GM12874 (cell line): ENCODE measurements around the gene GFPT1.

Experiments
- CTCF ChIP-seq: IDR thresholded peaks from 2 replicates; pipeline ENCODE4 v1.5.1; 2011; ENCODE audit warnings: low read depth, mild to moderate bottlenecking, control low read depth, low read length, moderate library complexity; ENCODE audit not compliant: insufficient read depth

Gene GFPT1

GRCh38 chr2:69310111-69311023, 76.7 kb downstream of the GFPT1 start:
- TF ChIP-seq CTCF, result no peak

DNA sequence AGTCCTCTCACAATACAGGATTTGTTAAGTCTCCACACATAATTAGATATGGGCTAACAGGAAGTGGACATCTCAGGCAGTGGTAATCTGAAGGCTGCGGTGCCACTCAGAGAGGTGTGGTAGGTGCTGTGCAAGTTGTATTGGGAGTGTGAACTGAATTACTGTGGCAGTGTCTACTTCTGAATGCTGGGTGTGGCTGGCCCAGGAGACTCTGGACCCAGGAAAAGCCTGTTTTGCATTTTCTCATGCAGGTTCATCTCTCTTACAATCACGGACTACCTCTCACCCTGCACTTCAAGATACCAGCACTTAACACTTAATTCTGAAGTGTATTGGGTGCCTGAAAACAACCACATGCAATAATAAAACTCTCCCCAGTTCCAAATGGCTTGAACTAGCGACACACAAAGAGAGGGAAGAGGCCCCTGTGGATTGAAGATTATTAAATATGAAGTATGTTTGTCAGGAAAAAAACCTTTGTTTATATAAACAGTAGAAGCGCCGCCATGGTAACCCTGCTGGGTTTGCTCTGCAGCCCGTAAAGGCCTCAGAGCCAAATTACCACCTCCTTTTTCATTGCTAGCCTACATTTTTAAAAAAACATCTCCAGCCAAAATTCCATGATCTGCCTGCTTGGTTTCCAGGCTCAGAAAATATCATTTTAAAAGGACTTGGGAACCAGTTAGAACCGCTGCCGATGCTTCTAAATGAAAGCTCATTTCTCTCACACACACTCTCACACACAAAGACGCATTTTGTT, 77.5 kb downstream of the GFPT1 start:
- TF ChIP-seq CTCF, result no peak

DNA sequence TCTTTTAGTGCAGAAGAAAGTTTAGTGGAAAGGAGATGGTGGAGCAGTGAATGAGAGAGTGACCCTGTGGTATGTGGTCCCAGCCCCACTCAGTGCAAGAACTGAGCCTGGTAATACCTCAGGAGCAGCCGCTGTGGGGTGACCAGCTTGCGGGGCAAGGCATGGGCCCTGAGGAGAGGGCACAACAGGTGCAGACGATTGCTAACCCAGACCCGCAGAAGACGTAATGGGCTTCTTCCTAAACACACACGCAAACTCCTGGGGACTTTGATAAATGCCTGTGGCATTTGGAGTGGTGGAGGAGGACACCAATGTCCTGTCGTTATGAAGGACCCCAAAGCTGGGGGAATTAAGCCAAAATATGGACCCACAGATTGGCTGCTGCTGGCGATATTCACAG, 78.7 kb downstream of the GFPT1 start:
- no peak for TF ChIP-seq CTCF

GRCh38 chr2:69307579-69308064, 79.4 kb downstream of the GFPT1 start:
- no peak for TF ChIP-seq CTCF

DNA sequence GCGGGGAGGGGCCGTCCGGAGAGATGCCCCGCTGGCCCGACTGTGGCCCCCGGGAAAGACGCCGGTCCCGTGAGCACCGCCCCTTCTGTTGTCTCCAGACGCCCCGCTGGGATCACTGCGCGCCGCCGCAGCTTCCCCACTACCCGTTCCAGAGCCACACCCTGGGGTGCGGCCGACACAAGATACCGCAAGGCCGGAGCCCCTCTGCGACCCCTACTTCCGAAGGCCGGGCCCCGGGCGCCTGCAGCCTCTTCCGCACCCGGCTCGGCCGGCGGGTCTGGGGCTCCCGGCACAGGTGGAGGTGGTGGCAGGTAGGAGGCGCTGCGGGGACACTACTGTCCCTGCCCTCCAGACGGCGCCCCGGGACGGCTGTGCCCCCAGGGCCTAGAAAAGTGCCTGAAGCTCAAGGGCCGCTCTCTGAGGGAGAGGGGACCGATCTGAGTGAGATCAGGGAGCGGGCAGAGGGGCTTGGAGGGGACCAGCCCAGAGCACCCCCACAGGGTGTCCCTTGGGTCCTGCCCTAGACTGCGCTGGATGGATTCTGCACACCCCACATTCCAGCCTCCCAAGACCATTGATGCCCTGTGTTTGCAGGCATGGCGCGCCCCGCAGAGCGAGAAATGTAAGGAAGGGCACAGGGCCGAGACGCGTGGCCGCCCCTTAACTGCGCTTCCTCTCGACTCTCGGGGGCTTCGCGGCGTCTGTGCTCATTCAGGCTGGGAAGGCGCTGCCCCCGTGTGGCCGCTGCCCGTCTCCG, 80.0 kb downstream of the GFPT1 start:
- TF ChIP-seq CTCF, result peak; percentile 93

DNA sequence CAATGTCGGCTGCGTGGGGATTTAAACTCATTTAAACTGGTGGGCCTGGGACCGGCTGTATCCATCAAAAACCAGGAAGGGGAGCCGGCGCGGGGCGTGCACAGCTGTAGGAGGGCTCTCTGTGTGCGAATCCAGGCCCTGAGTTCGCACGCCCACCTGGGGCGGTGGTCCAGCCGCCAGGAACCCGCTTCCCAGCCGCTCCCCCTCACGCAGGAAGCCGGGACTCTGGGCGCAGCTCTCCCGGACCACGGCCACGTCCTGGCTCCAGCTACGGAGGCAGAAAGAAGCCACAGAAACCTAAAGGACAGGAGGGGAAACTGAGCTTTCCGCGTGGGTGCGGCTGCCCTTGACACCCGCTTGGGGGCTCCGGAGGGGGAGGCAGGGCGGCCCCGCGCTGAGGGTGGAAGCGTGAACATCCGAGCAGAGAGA, 80.6 kb downstream of the GFPT1 start:
- TF ChIP-seq CTCF, result no peak
